Endothelial cell of umbilical vein (primary cell): ENCODE results near the gene PTGFRN.
"Not testable (repeated sequence)": the region's sequence is repeated elsewhere in the genome, so short reads cannot be mapped to it uniquely, and the experiment has no call there.

Source experiments
- POLR2A ChIP-seq: IDR thresholded peaks from 2 replicates; pipeline ENCODE4 v1.6.1; 2012; ENCODE audit warnings: low read depth, mild to moderate bottlenecking, control low read depth, low read length
- POLR2AphosphoS5 ChIP-seq: IDR thresholded peaks from 2 replicates; pipeline ENCODE4 v1.6.1; 2012; ENCODE audit warnings: low read depth, mild to moderate bottlenecking, control low read depth, low read length, moderate library complexity; ENCODE audit not compliant: insufficient read depth

DNA sequence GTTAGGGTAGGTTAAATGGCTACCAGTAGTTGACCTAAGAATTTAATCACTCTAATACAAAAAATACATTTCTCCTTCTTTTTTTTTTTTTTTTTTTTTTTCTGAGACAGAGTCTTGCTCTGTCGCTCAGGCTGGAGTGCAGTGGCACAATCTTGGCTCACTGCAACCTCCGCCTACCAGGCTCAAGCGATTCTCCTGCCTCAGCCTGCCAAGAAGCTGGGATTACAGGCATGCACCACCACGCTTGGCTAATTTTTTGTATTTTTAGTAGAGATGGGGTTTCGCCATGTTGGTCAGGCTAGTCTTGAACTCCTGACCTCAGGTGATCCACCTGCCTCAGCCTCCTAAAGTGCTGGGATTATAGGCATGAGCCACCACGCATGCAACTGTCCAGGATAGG is 33.8 kb upstream of the PTGFRN start:
- TF ChIP-seq POLR2AphosphoS5, POLR2A: not testable (repeated sequence)
